Fibroblast of skin of right quadriceps (primary cell): Measurements from ENCODE around the gene AKR1D1.
"Not testable (repeated sequence)": the region's sequence is repeated elsewhere in the genome, so short reads cannot be mapped to it uniquely, and the experiment has no call there.

Source experiments
- DNase-seq: peaks from one replicate; pipeline ENCODE4 v3.0.0-alpha.2; 2013

The AKR1D1 gene

GRCh38 chr7:138125598-138126111, 49.4 kb downstream of the AKR1D1 start:
- no peak for DNase-seq

GRCh38 chr7:138126928-138127327, 50.7 kb downstream of the AKR1D1 start:
- DNase-seq, result no peak

- DNase-seq, result no peak
Measured at GRCh38 chr7:138127996-138128395, 51.7 kb downstream of the AKR1D1 start.

DNA sequence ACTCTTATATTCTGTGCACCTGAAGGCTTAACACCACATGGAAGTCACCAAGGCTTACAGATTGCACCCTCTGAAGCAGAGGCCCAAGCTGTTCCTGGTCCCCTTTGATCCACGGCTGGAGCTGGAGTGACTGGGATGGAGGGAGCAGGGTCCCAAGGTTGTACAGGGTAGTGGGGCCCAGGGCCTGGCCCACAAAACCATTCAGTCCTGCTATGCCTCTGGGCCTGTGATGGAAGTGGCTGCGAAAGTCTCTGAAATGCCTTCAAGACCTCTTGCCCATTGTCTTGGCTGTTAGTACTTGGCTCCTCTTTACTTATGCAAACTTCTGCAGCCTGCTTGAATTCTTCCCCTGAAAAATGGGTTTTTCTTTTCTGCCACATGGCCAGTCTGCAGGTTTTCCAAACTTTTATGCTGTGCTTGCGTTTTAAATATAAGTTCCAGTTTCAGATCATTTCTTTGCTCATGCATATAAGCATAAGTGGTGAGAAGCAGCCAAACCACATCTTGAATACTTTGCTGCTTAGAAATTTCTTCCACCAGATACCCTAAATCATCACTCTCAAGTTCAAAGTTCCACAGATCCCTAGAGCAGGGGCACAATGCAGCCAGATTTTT, 53.4 kb downstream of the AKR1D1 start:
- DNase-seq, result no peak

DNA sequence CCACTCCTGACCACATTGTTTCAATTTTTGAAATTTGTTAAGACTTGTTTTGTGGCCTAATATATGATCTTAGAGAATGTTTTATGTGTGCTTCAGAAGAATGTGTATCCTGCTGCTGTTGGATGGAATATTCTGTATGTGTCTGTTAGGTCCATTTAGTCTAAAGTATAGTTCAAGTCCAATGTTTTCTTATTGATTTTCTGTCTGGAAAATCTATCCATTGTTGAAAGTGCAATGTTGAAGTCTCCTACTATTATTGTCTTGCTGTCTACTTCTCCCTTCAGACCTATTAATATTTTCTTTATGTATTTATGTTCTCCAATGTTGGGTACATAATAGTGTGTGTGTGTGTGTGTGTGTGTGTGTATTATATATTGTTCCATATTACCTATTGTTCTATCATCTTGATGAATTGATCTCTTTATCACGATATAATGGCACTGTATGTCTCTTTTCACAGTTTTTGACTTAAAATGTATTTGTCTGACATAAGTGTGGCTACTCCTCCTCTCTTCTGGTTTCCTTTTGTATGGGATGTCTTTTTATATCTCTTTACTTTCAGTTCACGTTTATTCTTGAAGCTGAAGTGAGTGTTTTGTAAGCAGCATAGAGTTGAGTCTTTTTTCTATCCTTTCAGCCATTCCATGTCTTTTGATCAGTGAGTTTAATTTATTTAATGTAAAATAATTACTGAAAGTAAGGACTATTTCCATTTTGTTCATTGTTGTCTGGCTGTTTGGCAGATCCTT, 61.3 kb downstream of the AKR1D1 start:
- DNase-seq, result no peak

GRCh38 chr7:138138244-138138643, 62.0 kb downstream of the AKR1D1 start:
- DNase-seq, result no peak

DNA sequence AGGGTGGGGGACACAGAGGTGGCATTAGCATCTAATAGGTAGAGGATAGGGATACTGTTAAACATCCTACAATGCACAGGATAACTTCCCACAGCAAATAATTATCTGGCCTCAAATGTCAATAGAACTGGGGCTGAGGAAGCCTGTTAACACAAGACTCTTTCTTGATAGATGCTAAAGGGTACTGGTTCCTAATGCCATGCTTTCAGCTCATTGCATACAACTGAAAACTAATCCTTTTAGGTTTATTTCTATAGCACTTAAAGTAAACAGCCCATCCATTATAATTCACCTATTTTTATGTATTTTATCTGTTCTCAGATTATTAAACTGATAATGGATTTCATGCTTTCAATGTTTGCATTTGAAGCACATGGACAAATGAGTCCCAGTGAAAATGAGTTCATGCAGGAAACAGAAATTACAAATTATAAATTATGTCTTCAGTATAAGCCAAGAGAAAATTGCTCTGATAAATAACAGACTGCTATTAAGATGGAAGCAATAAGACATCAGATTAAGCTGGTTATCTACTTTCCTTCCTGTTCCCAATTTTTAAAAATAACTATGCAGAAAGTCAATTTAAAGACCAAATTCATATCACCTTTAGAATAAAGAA, 66.4 kb downstream of the AKR1D1 start:
- DNase-seq, result no peak

- no peak for DNase-seq
Measured at GRCh38 chr7:138144958-138145357, 68.7 kb downstream of the AKR1D1 start.

DNA sequence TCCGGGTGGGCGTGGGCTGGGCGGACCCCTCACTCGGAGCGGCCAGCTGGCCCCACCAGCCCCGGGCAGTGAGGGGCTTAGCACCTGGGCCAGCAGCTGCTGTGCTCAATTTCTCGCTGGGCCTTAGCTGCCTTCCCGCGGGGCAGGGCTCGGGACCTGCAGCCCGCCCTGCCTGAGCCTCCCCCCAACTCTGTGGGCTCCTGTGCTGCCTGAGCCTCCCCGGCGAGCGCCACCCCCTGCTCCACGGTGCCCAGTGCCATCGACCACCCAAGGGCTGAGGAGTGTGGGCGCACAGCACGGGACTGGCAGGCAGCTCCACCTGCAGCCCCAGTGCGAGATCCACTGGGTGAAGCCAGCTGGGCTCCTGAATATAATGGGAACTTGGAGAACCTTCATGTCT, 70.0 kb downstream of the AKR1D1 start:
- DNase-seq, result not testable (repeated sequence)

GRCh38 chr7:138146757-138147734, 70.8 kb downstream of the AKR1D1 start:
- DNase-seq, result not testable (repeated sequence)

DNA sequence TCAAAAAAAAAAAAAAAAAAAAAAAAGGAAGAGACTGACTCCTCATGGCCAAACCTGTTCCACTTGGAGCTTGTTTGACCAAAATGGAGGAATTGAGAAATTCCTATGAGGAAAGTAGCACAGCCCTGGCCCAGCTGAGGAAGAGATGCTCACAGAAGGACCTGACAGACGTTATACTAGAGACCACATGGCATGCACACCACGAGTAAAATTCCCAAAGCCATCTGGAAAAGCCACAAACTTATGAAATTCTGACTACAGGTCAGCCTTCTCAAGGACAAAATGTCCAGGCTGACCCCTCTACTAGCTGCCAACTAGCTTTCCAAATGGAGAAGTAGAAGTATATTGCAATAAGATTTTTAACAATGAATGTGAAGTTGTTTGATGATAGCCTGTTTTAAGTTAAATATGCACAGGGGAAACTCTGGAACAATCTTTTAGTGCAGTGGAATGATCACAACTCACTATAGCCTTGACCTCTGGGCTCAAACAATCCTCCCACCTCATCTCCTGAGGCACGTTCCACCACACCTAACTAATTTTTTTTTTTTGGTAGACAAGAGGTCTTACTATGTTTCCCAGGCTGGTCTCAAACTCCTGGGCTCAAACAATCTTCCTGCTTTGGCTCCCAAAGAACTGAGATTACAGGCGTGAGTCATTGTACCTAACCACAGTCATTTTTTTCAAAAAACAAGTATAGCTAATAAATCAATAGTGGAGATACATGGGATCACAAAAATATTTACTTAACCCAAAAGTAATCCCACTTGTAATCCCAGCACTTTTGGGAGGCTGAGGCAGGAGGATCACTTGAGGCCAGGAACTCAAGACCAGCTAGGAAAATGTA, 75.7 kb downstream of the AKR1D1 start:
- no peak for DNase-seq

DNA sequence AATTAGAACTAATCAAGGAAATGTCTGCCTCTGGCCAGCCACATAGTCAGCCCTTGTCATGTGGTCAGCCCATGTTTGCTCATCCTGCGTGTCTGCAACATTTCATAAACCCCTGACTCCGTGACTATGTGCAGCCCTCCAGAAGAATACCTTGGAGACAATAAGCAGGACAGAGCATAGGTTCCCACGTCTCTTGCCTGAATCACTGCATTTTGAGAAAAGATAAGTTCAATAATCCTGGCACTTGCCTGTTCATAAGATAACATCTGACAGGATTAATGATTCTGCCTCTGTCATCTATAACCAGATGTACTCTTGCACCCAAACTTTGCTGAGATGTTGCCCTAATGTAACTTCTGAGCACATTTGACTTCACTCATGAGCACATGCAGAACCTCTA, 78.4 kb downstream of the AKR1D1 start:
- no peak for DNase-seq

DNA sequence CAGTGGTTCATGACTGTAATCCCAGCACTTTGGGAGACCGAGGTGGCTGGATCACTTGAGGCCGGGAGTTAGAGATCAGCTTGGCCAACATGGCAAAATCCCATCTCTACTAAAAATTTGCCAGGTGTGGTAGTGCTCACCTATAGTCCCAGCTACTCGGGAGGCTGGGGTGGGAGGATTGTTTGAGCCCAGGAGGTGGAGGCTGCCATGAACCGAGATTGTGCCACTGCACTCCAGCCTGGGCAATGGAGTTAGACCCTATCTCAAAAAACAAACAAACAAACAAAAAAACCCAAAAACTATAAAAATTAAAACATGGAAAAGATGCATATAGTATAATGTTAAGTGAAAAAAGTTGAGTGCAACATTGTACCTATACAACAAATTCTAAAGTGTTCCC, 81.4 kb downstream of the AKR1D1 start:
- DNase-seq, result no peak

- no peak for DNase-seq
Measured at GRCh38 chr7:138158739-138159528, 82.7 kb downstream of the AKR1D1 start.

DNA sequence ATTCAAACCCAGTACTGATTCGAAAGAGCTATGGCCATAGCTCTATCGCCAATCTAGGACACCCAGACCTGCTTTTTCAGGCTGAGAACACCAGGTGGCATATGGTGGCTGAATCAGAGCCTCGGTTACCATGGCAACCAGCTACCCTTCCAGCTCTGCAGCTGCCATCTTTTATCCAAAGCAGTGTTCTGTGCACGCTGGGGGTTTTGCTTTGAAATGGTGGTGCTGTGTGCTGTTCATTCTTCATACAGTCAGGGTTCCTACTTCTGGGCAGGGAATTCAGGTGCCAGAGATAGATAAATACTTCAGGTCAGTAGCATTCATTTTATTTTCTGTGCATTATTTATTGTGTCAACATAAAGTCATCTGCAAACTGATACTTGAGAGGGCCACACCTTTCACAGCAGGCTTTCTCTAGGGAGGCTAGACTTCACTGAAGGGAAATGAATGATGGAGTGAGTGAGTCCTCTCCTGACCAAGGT, 85.4 kb downstream of the AKR1D1 start:
- peak; percentile 61 for DNase-seq

GRCh38 chr7:138162236-138162635, 86.0 kb downstream of the AKR1D1 start:
- no peak for DNase-seq

DNA sequence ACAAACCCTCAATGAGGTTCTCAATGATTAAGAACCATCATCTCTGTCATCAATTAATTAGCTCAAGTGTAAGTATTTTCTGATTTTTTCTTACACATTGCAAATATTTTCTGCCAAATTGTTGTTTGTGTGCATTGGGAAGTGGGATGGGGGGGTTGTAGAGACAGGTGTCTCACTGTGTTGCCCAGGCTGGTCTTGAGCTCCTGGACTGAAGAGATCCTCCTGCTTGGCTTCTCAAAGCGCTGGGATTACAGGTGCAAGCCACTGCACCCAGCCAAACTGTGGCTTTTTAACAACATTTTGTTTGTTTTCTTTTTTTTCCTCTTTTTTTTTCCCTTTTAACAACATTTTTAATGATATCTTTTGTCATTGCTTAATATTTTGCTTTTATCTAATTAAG, 87.5 kb downstream of the AKR1D1 start:
- no peak for DNase-seq

- no peak for DNase-seq
Measured at GRCh38 chr7:138164804-138165203, 88.5 kb downstream of the AKR1D1 start.

- DNase-seq, result no peak
Measured at GRCh38 chr7:138166681-138167080, 90.4 kb downstream of the AKR1D1 start.

GRCh38 chr7:138167222-138167621, 91.0 kb downstream of the AKR1D1 start:
- no peak for DNase-seq

DNA sequence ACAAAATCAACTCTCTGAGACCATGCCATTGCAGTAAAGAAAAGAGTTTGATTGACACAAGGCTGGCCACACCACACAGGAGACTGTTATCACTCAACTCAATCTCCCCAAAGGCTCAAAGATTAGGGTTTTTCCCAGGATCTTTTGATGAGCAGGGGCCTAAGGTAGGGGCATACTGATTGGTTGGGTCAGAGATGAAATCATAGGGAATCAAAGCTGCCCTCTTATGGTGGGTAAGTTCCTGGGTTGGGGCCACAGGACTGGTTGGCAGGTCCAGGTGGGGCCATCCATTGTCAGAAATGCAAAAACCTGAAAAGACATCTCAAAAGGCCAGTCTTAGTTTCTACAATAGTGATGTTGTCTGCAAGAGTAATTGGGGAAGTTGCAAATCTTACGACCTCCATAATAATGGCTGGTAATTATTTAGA, 91.6 kb downstream of the AKR1D1 start:
- DNase-seq, result no peak
